ENCODE results near the gene CRCP. TPM values are rescaled to one million over a fixed set of nuclear protein-coding genes. Genes with fewer than 3 reads are reported as not detected.

CRCP gene
- total and polyA plus RNA-seq, 2 of the 13 experiments (the other 11 are each of a cell fraction or from before 2014, with no cell fraction given), result 22.7 to 31.0 TPM

DNA sequence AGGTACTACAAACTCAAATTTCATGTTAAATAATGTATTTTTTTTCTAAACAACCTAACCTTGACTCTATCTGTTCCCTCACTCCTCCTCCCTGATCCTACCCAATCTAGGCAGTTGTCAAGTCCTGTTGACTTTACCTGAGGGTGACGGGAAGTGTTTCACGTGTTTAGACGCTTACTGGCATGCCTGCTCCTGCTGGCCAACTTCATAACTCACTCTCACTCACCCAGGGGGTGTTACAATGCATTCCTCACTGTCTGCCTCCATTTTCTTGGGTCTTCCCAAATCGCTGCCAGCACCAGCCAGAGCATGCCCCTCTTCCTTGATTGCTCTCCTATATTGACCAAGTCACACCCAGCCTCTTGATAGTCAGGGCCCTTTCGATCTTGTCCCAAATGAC is 28.3 kb downstream of the CRCP start (continued):
- no peak for TF ChIP-seq MTERF4 (CRISPR knock-in tag; IDR thresholded peaks at IDR 0.05)
- peak; percentile 74; the same call in 1 of the 2 replicates for TF ChIP-seq ZNF567 (CRISPR knock-in tag; IDR thresholded peaks at IDR 0.05; ENCODE audit: borderline replicate concordance)
- no peak for TF ChIP-seq SALL2 (CRISPR knock-in tag; IDR thresholded peaks at IDR 0.05)
- peak; percentile 80; the same call in 1 of the 2 replicates for TF ChIP-seq MIER3 (CRISPR knock-in tag; IDR thresholded peaks at IDR 0.05; ENCODE audit: borderline replicate concordance)
- 0 out of 2 replicates have a peak, but pooled peaks have one; percentile 22 for TF ChIP-seq ZNF12 (CRISPR knock-in tag; IDR thresholded peaks at IDR 0.05)
- no peak for TF ChIP-seq RBAK (CRISPR knock-in tag; IDR thresholded peaks at IDR 0.05)
- TF ChIP-seq ZNF549 (CRISPR knock-in tag; IDR thresholded peaks at IDR 0.05), result no peak
- no peak for TF ChIP-seq MAZ (IDR thresholded peaks at IDR 0.05; ENCODE audit: borderline replicate concordance, low read depth, low read length)
- TF ChIP-seq MAZ (CRISPR knock-in tag; IDR thresholded peaks at IDR 0.05; ENCODE audit: low read depth), result peak; percentile 33; the same call in 1 of the 2 replicates
- TF ChIP-seq ZNF792 (CRISPR knock-in tag; IDR thresholded peaks at IDR 0.05), result peak; percentile 89
- no peak for TF ChIP-seq ZNF781 (CRISPR knock-in tag; IDR thresholded peaks at IDR 0.05; ENCODE audit: borderline replicate concordance, not compliant biosample characterization)
- TF ChIP-seq SMAD9 (CRISPR knock-in tag; IDR thresholded peaks at IDR 0.05), result peak; percentile 86; the same call in 1 of the 2 replicates
- peak; percentile 70; the same call in 1 of the 2 replicates for TF ChIP-seq ZNF772 (CRISPR knock-in tag; IDR thresholded peaks at IDR 0.05)
- TF ChIP-seq ZNF768 (CRISPR knock-in tag; IDR thresholded peaks at IDR 0.05), result no peak
- no peak for TF ChIP-seq ZNF782 (CRISPR knock-in tag; IDR thresholded peaks at IDR 0.05; ENCODE audit: borderline replicate concordance)
- no peak for TF ChIP-seq GABPA (IDR thresholded peaks at IDR 0.05; ENCODE audit: low read depth, low read length)
- TF ChIP-seq GABPA (CRISPR knock-in tag; IDR thresholded peaks at IDR 0.05; ENCODE audit: low read depth), result 0 out of 2 replicates have a peak, but pooled peaks have one; percentile 25
- no peak for TF ChIP-seq ZNF33B (CRISPR knock-in tag; IDR thresholded peaks at IDR 0.05)
- TF ChIP-seq, protein P1, sequence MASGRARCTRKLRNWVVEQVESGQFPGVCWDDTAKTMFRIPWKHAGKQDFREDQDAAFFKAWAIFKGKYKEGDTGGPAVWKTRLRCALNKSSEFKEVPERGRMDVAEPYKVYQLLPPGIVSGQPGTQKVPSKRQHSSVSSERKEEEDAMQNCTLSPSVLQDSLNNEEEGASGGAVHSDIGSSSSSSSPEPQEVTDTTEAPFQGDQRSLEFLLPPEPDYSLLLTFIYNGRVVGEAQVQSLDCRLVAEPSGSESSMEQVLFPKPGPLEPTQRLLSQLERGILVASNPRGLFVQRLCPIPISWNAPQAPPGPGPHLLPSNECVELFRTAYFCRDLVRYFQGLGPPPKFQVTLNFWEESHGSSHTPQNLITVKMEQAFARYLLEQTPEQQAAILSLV (CRISPR knock-in tag; IDR thresholded peaks at IDR 0.05; ENCODE audit: borderline replicate concordance), result no peak
- no peak for TF ChIP-seq NPAS2 (CRISPR knock-in tag; IDR thresholded peaks at IDR 0.05; ENCODE audit: borderline replicate concordance)
- peak; percentile 37; the same call in 1 of the 2 replicates for TF ChIP-seq MEF2D (CRISPR knock-in tag; IDR thresholded peaks at IDR 0.05)
- TF ChIP-seq, protein P2, sequence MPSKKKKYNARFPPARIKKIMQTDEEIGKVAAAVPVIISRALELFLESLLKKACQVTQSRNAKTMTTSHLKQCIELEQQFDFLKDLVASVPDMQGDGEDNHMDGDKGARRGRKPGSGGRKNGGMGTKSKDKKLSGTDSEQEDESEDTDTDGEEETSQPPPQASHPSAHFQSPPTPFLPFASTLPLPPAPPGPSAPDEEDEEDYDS (CRISPR knock-in tag; IDR thresholded peaks at IDR 0.05), result peak; percentile 30; the same call in 1 of the 2 replicates
- no peak for TF ChIP-seq FOXK2 (IDR thresholded peaks at IDR 0.05)
- TF ChIP-seq SATB2 (CRISPR knock-in tag; IDR thresholded peaks at IDR 0.05), result peak; percentile 73; the same call in 1 of the 2 replicates
- TF ChIP-seq ZNF652 (CRISPR knock-in tag; IDR thresholded peaks at IDR 0.05; ENCODE audit: borderline replicate concordance, low read depth), result peak; percentile 42; the same call in 1 of the 2 replicates
- TF ChIP-seq, protein P3, sequence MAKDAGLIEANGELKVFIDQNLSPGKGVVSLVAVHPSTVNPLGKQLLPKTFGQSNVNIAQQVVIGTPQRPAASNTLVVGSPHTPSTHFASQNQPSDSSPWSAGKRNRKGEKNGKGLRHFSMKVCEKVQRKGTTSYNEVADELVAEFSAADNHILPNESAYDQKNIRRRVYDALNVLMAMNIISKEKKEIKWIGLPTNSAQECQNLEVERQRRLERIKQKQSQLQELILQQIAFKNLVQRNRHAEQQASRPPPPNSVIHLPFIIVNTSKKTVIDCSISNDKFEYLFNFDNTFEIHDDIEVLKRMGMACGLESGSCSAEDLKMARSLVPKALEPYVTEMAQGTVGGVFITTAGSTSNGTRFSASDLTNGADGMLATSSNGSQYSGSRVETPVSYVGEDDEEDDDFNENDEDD (CRISPR knock-in tag; IDR thresholded peaks at IDR 0.05; ENCODE audit: borderline replicate concordance), result peak; percentile 83; the same call in 1 of the 2 replicates
- TF ChIP-seq RBM39 (IDR thresholded peaks at IDR 0.05; ENCODE audit: low read depth, low read length, poor library complexity, severe bottlenecking), result no peak
- TF ChIP-seq MTA1 (CRISPR knock-in tag; IDR thresholded peaks at IDR 0.05; ENCODE audit: borderline replicate concordance), result no peak
- TF ChIP-seq MXI1 (IDR thresholded peaks at IDR 0.05; ENCODE audit: borderline replicate concordance, low read depth, low read length), result peak; percentile 22; the same call in 1 of the 3 replicates
- no peak for TF ChIP-seq ZNF616 (CRISPR knock-in tag; IDR thresholded peaks at IDR 0.05; ENCODE audit: low read depth)

All from HepG2 (cell line).